Sigmoid colon (tissue), 4 donors: ENCODE measurements around the gene MRPL21.

ENCODE experiments used
- CTCF ChIP-seq, 4 experiments: fragments of 450-650 bp in 3 of 4; fragments of 200-600 bp in 1 of 4; IDR thresholded peaks; one replicate each; pipeline ENCODE4 v1.5.1; 2016 to 2019; ENCODE audit warnings: antibody characterized with exemption in 4 of 4, mild to moderate bottlenecking in 3 of 4, moderate library complexity in 2 of 4
- POLR2A ChIP-seq, 2 donors: fragments of 450-650 bp; IDR thresholded peaks; one replicate each; pipeline ENCODE4 v1.6.1; 2016; ENCODE audit warnings: antibody characterized with exemption in 2 of 2, mild to moderate bottlenecking in 2 of 2, moderate library complexity in 2 of 2
- POLR2AphosphoS5 ChIP-seq, 4 donors: sonication (generic); formaldehyde crosslinking; IDR thresholded peaks; one replicate each; pipeline ENCODE4 v1.6.1; 2017; ENCODE audit warnings: antibody characterized with exemption in 4 of 4

GRCh38 chr11:68872216-68873003 lies 31.2 kb downstream of the MRPL21 start:
- TF ChIP-seq CTCF (IDR thresholded peaks at IDR 0.05) (no peak), POLR2AphosphoS5 (IDR thresholded peaks at IDR 0.05) (no peak), POLR2A (IDR thresholded peaks at IDR 0.05) (no peak)
